Activated T-helper 17 cell treated with anti-CD3 and anti-CD28 coated beads, Interleukin-2, amount 50 U/mL, for 72 hours (primary cell): ENCODE results near the gene KCTD19. TPM values are rescaled to one million over a fixed set of nuclear protein-coding genes. Genes with fewer than 3 reads are reported as not detected.
A peak's percentile ranks its signal among the peaks of the same experiment; 100 is the strongest.

Experiments used
- ATAC-seq: fragments of 150-1000 bp; cut with Tn5 transposase; replicated peaks from 2 replicates; pipeline ENCODE4 v1.10.0; 2021; ENCODE audit warnings: mild to moderate bottlenecking, moderate library complexity
- H3K27ac Mint-ChIP-seq: one replicate; pipeline ENCODE4 v1.8.0; 2022; ENCODE audit warnings: mixed read lengths
- H3K27me3 Mint-ChIP-seq: one replicate; pipeline ENCODE4 v1.8.0; 2022; ENCODE audit warnings: mixed read lengths
- H3K36me3 Mint-ChIP-seq: one replicate; pipeline ENCODE4 v1.8.0; 2022; ENCODE audit warnings: low read depth, mild to moderate bottlenecking, mixed read lengths
- H3K4me1 Mint-ChIP-seq: one replicate; pipeline ENCODE4 v1.8.0; 2022; ENCODE audit warnings: mixed read lengths
- H3K4me3 Mint-ChIP-seq: one replicate; pipeline ENCODE4 v1.8.0; 2022; ENCODE audit warnings: mild to moderate bottlenecking, mixed read lengths
- H3K9me3 Mint-ChIP-seq: one replicate; pipeline ENCODE4 v1.8.0; 2022; ENCODE audit warnings: mixed read lengths
- total RNA-seq, 2 donors: library from RNA; stranded (reverse); gene quantifications; one replicate each; pipeline ENCODE4 v1.2.3, GENCODE V29; 2022

The KCTD19 gene
- total RNA-seq, 2 donors from 2014 or later = 0.50 to 4.4 TPM

GRCh38 chr16:67282447-67282805 lies 44.1 kb downstream of the KCTD19 start:
- peaks cover 4% of the 10 kb centered on the region for H3K36me3 Mint-ChIP-seq
- ATAC-seq = no peak
- H3K4me1 Mint-ChIP-seq = peaks cover 4% of the 10 kb centered on the region
- peak overlapping the region; percentile 22 for H3K27ac Mint-ChIP-seq
- H3K9me3 Mint-ChIP-seq = no peaks in the 10 kb centered on the region
- H3K4me3 Mint-ChIP-seq = no peak overlapping the region
- no peaks in the 10 kb centered on the region for H3K27me3 Mint-ChIP-seq

DNA sequence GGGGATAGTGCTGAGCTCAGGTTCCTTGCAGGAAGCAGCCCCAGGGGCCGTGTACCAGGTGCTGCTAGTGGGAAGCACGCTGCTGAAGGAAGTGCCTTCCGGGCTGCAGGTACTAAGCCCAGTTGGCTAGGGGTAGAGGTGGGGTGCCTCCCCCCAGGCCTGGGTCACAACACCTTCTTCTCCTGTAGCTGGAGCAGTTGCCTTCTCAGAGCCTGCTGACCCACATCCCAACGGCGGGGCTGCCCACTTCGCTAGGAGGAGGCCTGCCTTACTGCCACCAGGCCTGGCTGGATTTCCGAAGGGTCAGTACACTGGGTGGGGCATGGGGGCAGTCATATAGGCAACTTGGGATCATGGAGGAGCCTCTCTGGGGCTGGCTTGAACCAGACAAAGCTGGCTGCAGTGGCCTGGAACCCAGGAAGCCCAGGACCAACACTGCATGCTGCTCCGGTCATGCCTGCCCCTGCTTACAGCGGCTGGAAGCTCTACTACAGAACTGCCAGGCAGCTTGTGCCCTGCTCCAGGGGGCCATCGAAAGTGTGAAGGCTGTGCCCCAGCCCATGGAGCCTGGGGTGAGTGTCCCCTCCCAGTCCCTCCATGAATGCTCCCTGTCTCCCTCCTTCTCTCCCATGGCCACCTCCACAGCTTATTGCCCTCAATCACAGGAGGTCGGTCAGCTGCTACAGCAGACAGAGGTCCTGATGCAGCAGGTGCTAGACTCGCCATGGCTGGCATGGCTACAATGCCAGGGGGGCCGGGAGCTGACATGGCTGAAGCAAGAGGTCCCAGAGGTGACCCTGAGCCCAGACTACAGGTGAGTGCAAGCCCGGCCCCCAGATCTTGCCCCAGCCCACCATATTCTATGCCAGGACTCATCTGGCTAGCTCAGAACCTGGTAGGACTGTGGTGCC lies 44.8 kb downstream of the KCTD19 start:
- no peak overlapping the region for H3K4me3 Mint-ChIP-seq
- H3K36me3 Mint-ChIP-seq = peaks cover 10% of the 10 kb centered on the region
- no peak overlapping the region for H3K27ac Mint-ChIP-seq
- H3K4me1 Mint-ChIP-seq = peaks cover 6% of the 10 kb centered on the region
- H3K9me3 Mint-ChIP-seq = no peaks in the 10 kb centered on the region
- ATAC-seq = no peak
- H3K27me3 Mint-ChIP-seq = no peaks in the 10 kb centered on the region

GRCh38 chr16:67280090-67281015 lies 46.2 kb downstream of the KCTD19 start:
- Mint-ChIP-seq H3K9me3 (no peaks in the 10 kb centered on the region), H3K4me1 (peaks cover 11% of the 10 kb centered on the region), H3K27me3 (no peaks in the 10 kb centered on the region), H3K4me3 (peak overlapping the region; percentile 39), H3K36me3 (peaks cover 24% of the 10 kb centered on the region), H3K27ac (peak overlapping the region; percentile 75)
- no peak for ATAC-seq

GRCh38 chr16:67279296-67280089 lies 47.0 kb downstream of the KCTD19 start, which contains the start of gene PLEKHG4:
PLEKHG4 (plus strand) TSS chr16:67279532; CDS start chr16:67280045, 513 bp downstream.
- H3K27me3 Mint-ChIP-seq = no peaks in the 10 kb centered on the region
- peak within 1 kb of the TSS; percentile 94 for H3K27ac Mint-ChIP-seq
- H3K9me3 Mint-ChIP-seq = no peaks in the 10 kb centered on the region
- peaks cover 28% of the 10 kb centered on the region for H3K36me3 Mint-ChIP-seq
- H3K4me1 Mint-ChIP-seq = peaks cover 11% of the 10 kb centered on the region
- ATAC-seq = peak; percentile 90
- H3K4me3 Mint-ChIP-seq = peak within 1 kb of the TSS; percentile 89

- H3K27ac Mint-ChIP-seq = peak overlapping the region; percentile 94
- H3K36me3 Mint-ChIP-seq = peaks cover 28% of the 10 kb centered on the region
- H3K4me1 Mint-ChIP-seq = peaks cover 11% of the 10 kb centered on the region
- peak overlapping the region; percentile 89 for H3K4me3 Mint-ChIP-seq
- no peaks in the 10 kb centered on the region for H3K9me3 Mint-ChIP-seq
- ATAC-seq = peak; percentile 70
- no peaks in the 10 kb centered on the region for H3K27me3 Mint-ChIP-seq
Measured at GRCh38 chr16:67278773-67279295, 47.7 kb downstream of the KCTD19 start.

- Mint-ChIP-seq H3K27me3 (no peaks in the 10 kb centered on the region), H3K27ac (peak overlapping the region; percentile 94), H3K4me1 (peaks cover 11% of the 10 kb centered on the region), H3K9me3 (no peaks in the 10 kb centered on the region), H3K36me3 (peaks cover 28% of the 10 kb centered on the region), H3K4me3 (peak overlapping the region; percentile 89)
- no peak for ATAC-seq
Measured at GRCh38 chr16:67277999-67278772, 48.4 kb downstream of the KCTD19 start.

DNA sequence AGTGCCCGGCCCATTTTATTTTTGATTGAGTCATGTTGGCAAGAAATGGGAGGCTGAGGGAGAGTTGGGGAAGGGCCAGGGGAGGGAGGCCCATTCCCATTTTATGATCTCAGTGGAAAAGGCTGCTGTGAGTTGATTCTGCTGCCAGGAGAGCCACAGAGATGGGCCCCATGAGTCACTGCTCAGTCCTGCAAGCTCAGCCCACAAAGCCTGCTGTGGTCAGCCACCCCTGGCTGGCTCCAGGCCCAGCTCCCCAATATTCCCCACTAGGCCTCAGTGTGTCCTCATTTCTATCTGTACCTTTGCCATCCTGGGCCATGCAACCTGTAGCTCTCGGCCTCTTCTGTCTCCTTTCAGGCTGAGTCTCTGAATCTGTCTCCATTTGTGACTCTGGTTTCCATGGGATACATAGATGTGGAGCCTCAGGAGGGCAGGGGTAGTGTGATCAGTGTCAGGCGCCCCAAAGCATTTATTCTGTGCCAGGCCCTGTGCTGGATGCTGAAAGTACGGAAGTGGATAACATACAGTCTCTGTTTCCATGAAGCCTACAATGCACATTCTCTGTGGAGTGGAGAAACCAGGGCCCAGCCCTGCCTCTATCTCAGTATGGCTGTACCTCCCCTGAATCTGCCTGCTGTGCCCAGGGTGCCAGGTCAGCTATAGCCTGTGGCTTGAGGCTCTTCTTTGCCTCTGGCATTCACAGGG lies 49.1 kb downstream of the KCTD19 start:
- Mint-ChIP-seq H3K4me1 (peaks cover 11% of the 10 kb centered on the region), H3K27me3 (no peaks in the 10 kb centered on the region), H3K4me3 (peak overlapping the region; percentile 89), H3K27ac (peak overlapping the region; percentile 94), H3K9me3 (no peaks in the 10 kb centered on the region), H3K36me3 (peaks cover 28% of the 10 kb centered on the region)
- peak; percentile 60 for ATAC-seq

GRCh38 chr16:67275321-67275720 lies 51.2 kb downstream of the KCTD19 start:
- Mint-ChIP-seq H3K27me3 (no peaks in the 10 kb centered on the region), H3K4me3 (no peak overlapping the region), H3K36me3 (peaks cover 28% of the 10 kb centered on the region), H3K27ac (no peak overlapping the region), H3K9me3 (no peaks in the 10 kb centered on the region), H3K4me1 (peaks cover 11% of the 10 kb centered on the region)
- no peak for ATAC-seq

GRCh38 chr16:67271446-67271845 lies 55.1 kb downstream of the KCTD19 start:
- H3K27ac Mint-ChIP-seq = no peak overlapping the region
- no peaks in the 10 kb centered on the region for H3K27me3 Mint-ChIP-seq
- H3K36me3 Mint-ChIP-seq = peaks cover 15% of the 10 kb centered on the region
- no peak for ATAC-seq
- no peaks in the 10 kb centered on the region for H3K9me3 Mint-ChIP-seq
- H3K4me1 Mint-ChIP-seq = peaks cover 2% of the 10 kb centered on the region
- no peak overlapping the region for H3K4me3 Mint-ChIP-seq

- no peak overlapping the region for H3K27ac Mint-ChIP-seq
- no peaks in the 10 kb centered on the region for H3K27me3 Mint-ChIP-seq
- no peak overlapping the region for H3K4me3 Mint-ChIP-seq
- ATAC-seq = no peak
- no peaks in the 10 kb centered on the region for H3K4me1 Mint-ChIP-seq
- H3K9me3 Mint-ChIP-seq = no peaks in the 10 kb centered on the region
- peaks cover 10% of the 10 kb centered on the region for H3K36me3 Mint-ChIP-seq
Measured at GRCh38 chr16:67270931-67271338, 55.6 kb downstream of the KCTD19 start.

- no peaks in the 10 kb centered on the region for H3K36me3 Mint-ChIP-seq
- no peaks in the 10 kb centered on the region for H3K9me3 Mint-ChIP-seq
- no peak for ATAC-seq
- H3K27me3 Mint-ChIP-seq = no peaks in the 10 kb centered on the region
- H3K27ac Mint-ChIP-seq = no peak overlapping the region
- H3K4me1 Mint-ChIP-seq = no peaks in the 10 kb centered on the region
- no peak overlapping the region for H3K4me3 Mint-ChIP-seq
Measured at GRCh38 chr16:67269766-67270165, 56.8 kb downstream of the KCTD19 start.

DNA sequence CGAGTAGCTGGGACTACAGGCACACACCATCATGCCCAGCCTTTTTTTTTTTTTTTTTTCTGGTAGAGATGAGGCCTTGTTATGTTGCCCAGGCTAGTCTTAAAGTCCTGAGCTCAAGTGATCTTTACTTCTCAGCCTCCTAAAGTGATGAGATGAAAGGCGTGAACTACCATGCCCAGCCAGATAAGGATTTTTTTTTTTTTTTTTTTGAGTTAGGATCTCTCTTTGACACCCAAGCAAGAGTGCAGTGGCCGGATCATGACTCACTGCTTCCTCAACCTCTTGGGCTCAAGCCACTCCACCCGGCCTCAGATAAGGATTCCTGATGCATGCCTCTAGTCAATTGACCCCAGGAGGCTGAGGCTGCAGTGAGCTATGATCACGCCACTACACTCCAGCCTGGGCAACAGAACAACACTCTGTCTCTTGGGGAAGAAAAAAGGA lies 58.4 kb downstream of the KCTD19 start:
- H3K9me3 Mint-ChIP-seq = no peaks in the 10 kb centered on the region
- no peak overlapping the region for H3K4me3 Mint-ChIP-seq
- ATAC-seq = no peak
- H3K27ac Mint-ChIP-seq = no peak overlapping the region
- no peaks in the 10 kb centered on the region for H3K4me1 Mint-ChIP-seq
- H3K36me3 Mint-ChIP-seq = no peaks in the 10 kb centered on the region
- peaks cover 7% of the 10 kb centered on the region for H3K27me3 Mint-ChIP-seq

GRCh38 chr16:67265834-67266233 lies 60.7 kb downstream of the KCTD19 start:
- Mint-ChIP-seq H3K36me3 (no peaks in the 10 kb centered on the region), H3K27ac (no peak overlapping the region), H3K27me3 (peaks cover 13% of the 10 kb centered on the region), H3K9me3 (no peaks in the 10 kb centered on the region), H3K4me1 (no peaks in the 10 kb centered on the region), H3K4me3 (no peak overlapping the region)
- no peak for ATAC-seq
